Psoas muscle (tissue), 8 donors: ENCODE results near the gene SHROOM1. TPM values are rescaled to one million over a fixed set of nuclear protein-coding genes. Genes with fewer than 3 reads are reported as not detected.

ENCODE experiments used
- ATAC-seq, 4 donors: fragments of 200-7000 bp; cut with Tn5 transposase; one replicate each; pipeline ENCODE4 v1.9.1; 2020; ENCODE audit warnings: moderate library complexity in 3 of 4, mild to moderate bottlenecking in 2 of 4
- DNase-seq, 2 donors: peaks; one replicate each; pipeline ENCODE4 v3.0.0-alpha.2; 2020
- H3K27ac ChIP-seq: fragments of 200-600 bp; one replicate; pipeline ENCODE4 v1.8.0; 2022
- H3K27me3 ChIP-seq, 3 donors: fragments of 200-600 bp in 1 of 3; one replicate each; pipeline versions ENCODE4 v1.6.1 to v1.8.0; 2013 to 2022; ENCODE audit warnings: low read length in 2 of 3, mild to moderate bottlenecking in 2 of 3, moderate library complexity in 1 of 3; ENCODE audit not compliant: insufficient read depth in 3 of 3
- H3K36me3 ChIP-seq, 2 donors: fragments of 200-600 bp in 1 of 2; one replicate each; pipeline versions ENCODE4 v1.6.1 to v1.8.0; 2013 to 2022; ENCODE audit warnings: low read depth in 1 of 2, mild to moderate bottlenecking in 1 of 2, moderate library complexity in 1 of 2; ENCODE audit not compliant: insufficient read depth in 1 of 2
- H3K4me1 ChIP-seq: fragments of 200-600 bp; one replicate; pipeline ENCODE4 v1.8.0; 2022
- H3K4me3 ChIP-seq: fragments of 200-600 bp; one replicate; pipeline ENCODE4 v1.8.0; 2022; ENCODE audit warnings: mild to moderate bottlenecking
- H3K9me3 ChIP-seq: fragments of 200-600 bp; one replicate; pipeline ENCODE4 v1.8.0; 2022
- CTCF ChIP-seq: fragments of 200-600 bp; IDR thresholded peaks from one replicate; pipeline ENCODE4 v1.8.0; 2022; ENCODE audit warnings: antibody characterized with exemption
- WGBS, 3 donors: extraction: QIAGEN DNeasy Blood & Tissue Kit; methylation state at CpG; one replicate each; pipeline versions ENCODE4 v1.1.6 to v1.1.7; 2013; 5-methylcytosine and 5-hydroxymethylcytosine counted together
- intact Hi-C, 2 donors: fragments of 100-400 bp; cut with DNase I; formaldehyde crosslinking; loops; one replicate each; pipeline versions ENCODE4 v1.11.0 to v1.14.2; 2022
- polyA plus RNA-seq, 3 donors: library from polyadenylated mRNA; stranded (reverse); fragments of 200-250 nt; gene quantifications; one replicate each; pipeline ENCODE4 v1.2.3, GENCODE V29; 2013
- total RNA-seq, 4 donors: library from RNA; stranded (reverse); fragmentation: NEBNext Ultra II Directional in 2 of 4; extraction: Animal tissue kit (Norgen Biotek cat#: 25700) in 2 of 4; gene quantifications; one replicate each; pipeline versions ENCODE4 v1.2.1 to v1.2.4, GENCODE V29; 2021 to 2023
- donor health status: healthy with polysubstance abuse.
- donor health status: DM: no; HTN: no; CAD: no; lungs with moderate emphysema.
- donor health status: Bipolar disorder and iron deficiency.
- donor health status: healthy.
- donor health status: DM: yes; HTN: yes; CAD: no.
- donor health status: DM: no; HTN: no; CAD: no.
- donor health status: DM: no; HTN: no; CAD: no.
- donor health status: DM: yes; HTN: yes; CAD: no.

SHROOM1 gene
- total and polyA plus RNA-seq, 7 donors: 0.66 to 2.3 (median 1.5) TPM

GRCh38 chr5:132814503-132815294, 15.7 kb downstream of the SHROOM1 start:
- peak overlapping the region; percentile 54 for H3K4me3 ChIP-seq
- peaks cover 0 to 52% (median 14%) of the 10 kb centered on the region in 3 donors for H3K27me3 ChIP-seq
- H3K9me3 ChIP-seq: no peaks in the 10 kb centered on the region
- intact Hi-C loops: loop anchor here in 1 of 2 donors (5.0 kb wide), 2 partner anchors 62 to 427 kb away; no protein-coding TSS in a partner anchor
- H3K36me3 ChIP-seq: no peaks in the 10 kb centered on the region
- DNase-seq (no peak), ATAC-seq (peak in 1 of 4 donors; percentile 41)
- no peak overlapping the region for H3K27ac ChIP-seq
- TF ChIP-seq CTCF: no peak
- peaks cover 2% of the 10 kb centered on the region for H3K4me1 ChIP-seq
- 55 to 62% (median 57%) methylated on average over 71 to 81 of the region's 81 CpGs for WGBS, 3 donors

- intact Hi-C loops: no loop called here
- no peak for TF ChIP-seq CTCF
- ATAC-seq (peak; percentile 40 to 63 (median 54)), DNase-seq (peak in 1 of 2 donors; percentile 59)
- Histone ChIP-seq H3K4me3 (peak overlapping the region; percentile 54), H3K4me1 (peaks cover 2% of the 10 kb centered on the region), H3K9me3 (no peaks in the 10 kb centered on the region), H3K27me3 (peaks cover 0 to 60% (median 14%) of the 10 kb centered on the region in 3 donors), H3K36me3 (no peaks in the 10 kb centered on the region), H3K27ac (no peak overlapping the region)
- 2 to 4% (median 2%) methylated on average over 47 to 110 of the region's 110 CpGs for WGBS, 3 donors
Observed at GRCh38 chr5:132813599-132814502, 16.6 kb downstream of the SHROOM1 start.

GRCh38 chr5:132812781-132813598, 17.5 kb downstream of the SHROOM1 start, which contains the start of gene SOWAHA:
TSS of gene SOWAHA (plus strand) at chr5:132813302. CDS start at chr5:132813622, 320 bp downstream.
- Histone ChIP-seq H3K27ac (no peak within 1 kb of the TSS), H3K9me3 (no peaks in the 10 kb centered on the region), H3K4me1 (peaks cover 2% of the 10 kb centered on the region), H3K36me3 (no peaks in the 10 kb centered on the region), H3K27me3 (peaks cover 0 to 60% (median 14%) of the 10 kb centered on the region in 3 donors), H3K4me3 (peak within 1 kb of the TSS; percentile 54)
- ATAC-seq (no peak), DNase-seq (no peak)
- no peak for TF ChIP-seq CTCF
- intact Hi-C loops: no loop called here
- WGBS, 3 donors: 4 to 6% (median 4%) methylated on average over 35 to 68 of the region's 68 CpGs

- no peak overlapping the region for H3K27ac ChIP-seq
- DNase-seq: no peak
- 56 to 67% (median 62%) methylated on average over 18 of the region's 18 CpGs for WGBS, 3 donors
- no peaks in the 10 kb centered on the region for H3K9me3 ChIP-seq
- H3K4me1 ChIP-seq: peaks cover 2% of the 10 kb centered on the region
- no peak for TF ChIP-seq CTCF
- H3K36me3 ChIP-seq: no peaks in the 10 kb centered on the region
- ATAC-seq: no peak
- intact Hi-C loops: no loop called here
- peaks cover 0 to 63% (median 14%) of the 10 kb centered on the region in 3 donors for H3K27me3 ChIP-seq
- H3K4me3 ChIP-seq: no peak overlapping the region
Observed at GRCh38 chr5:132812123-132812765, 18.2 kb downstream of the SHROOM1 start.
